ENCODE data around the gene SIK1. TPM values are rescaled to one million over a fixed set of nuclear protein-coding genes. Genes with fewer than 3 reads are reported as not detected.

SIK1 gene
- polyA plus RNA-seq, 1 donor (not counting 4 experiments of a cell fraction or from before 2014, with no cell fraction given), result 49.6 TPM

DNA sequence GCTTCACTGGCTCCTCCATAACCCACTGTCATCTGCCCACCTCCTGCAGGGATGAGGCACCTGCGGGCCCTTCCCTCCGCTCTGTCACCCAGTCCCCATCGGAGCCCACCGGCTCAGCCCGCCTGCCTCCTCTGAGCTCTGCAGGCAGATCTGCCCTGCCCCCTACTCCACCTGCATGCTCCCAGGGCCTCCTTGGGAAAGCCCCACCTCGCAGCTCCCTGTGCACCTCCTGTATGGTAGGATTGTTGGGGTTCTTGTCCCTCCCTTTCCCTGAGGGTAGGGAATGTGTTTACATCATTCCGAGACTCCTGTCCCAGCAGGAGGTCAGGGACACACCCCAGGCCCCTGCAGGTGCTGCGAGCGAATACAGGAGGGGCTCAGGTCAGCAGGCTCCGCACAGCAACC lies 50.5 kb downstream of the SIK1 start:
- DNase-seq (ENCODE audit: low read depth, low spot score), result no peak
- no peak overlapping the region for H3K9ac ChIP-seq (ENCODE audit: control insufficient read depth, extremely low read depth, insufficient read depth, low read length)
- no peaks in the 10 kb centered on the region for H4K20me1 ChIP-seq (ENCODE audit: control insufficient read depth, extremely low read depth, insufficient read depth, low read length)
- H3K4me3 ChIP-seq (ENCODE audit: control insufficient read depth in 2 of 3, extremely low read depth in 1 of 3, insufficient read depth in 2 of 3, low read depth in 1 of 3, low read length in 3 of 3), result no peak overlapping the region
- no peak overlapping the region for H2AFZ ChIP-seq (ENCODE audit: control insufficient read depth, low read length)
- no peak for FAIRE-seq
- H3K79me2 ChIP-seq (ENCODE audit: control insufficient read depth, insufficient read depth, low read length), result no peaks in the 10 kb centered on the region
- H3K36me3 ChIP-seq (ENCODE audit: control insufficient read depth in 2 of 2, extremely low read depth in 1 of 2, insufficient read depth in 2 of 2, low read length in 2 of 2), result no peaks in the 10 kb centered on the region
- H3K9me1 ChIP-seq (ENCODE audit: control insufficient read depth, extremely low read depth, insufficient read depth, low read length), result no peaks in the 10 kb centered on the region
- TF ChIP-seq CTCF (optimal IDR thresholded peaks at IDR 0.05 in 1 of 3, IDR thresholded peaks at IDR 0.05 in 1 of 3, conservative IDR thresholded peaks at IDR 0.05 in 1 of 3; ENCODE audit: extremely low read depth in 1 of 3, insufficient read depth in 2 of 3, low read length in 3 of 3), result no peak
- no peak for TF ChIP-seq EZH2 (IDR thresholded peaks at IDR 0.05; ENCODE audit: low read length)
- H3K9me3 ChIP-seq (ENCODE audit: control insufficient read depth, low read depth, low read length), result no peaks in the 10 kb centered on the region
- peaks cover 18% of the 10 kb centered on the region for H3K4me1 ChIP-seq (ENCODE audit: control insufficient read depth, extremely low read depth, insufficient read depth, low read length)
- no peak overlapping the region for H3K4me2 ChIP-seq (ENCODE audit: control insufficient read depth, extremely low read depth, insufficient read depth, low read depth, low read length)
- dilution Hi-C loops (cut with MboI; ENCODE audit: extremely low pct_ligation_motif_present, low sequenced_read_pairs), result no loop called here
- H3K27ac ChIP-seq (ENCODE audit: control insufficient read depth, insufficient read depth, low read length), result no peak overlapping the region
- H3K27me3 ChIP-seq (ENCODE audit: control insufficient read depth, extremely low read depth, insufficient read depth, low read length), result no peaks in the 10 kb centered on the region

- Histone ChIP-seq H4K20me1 (ENCODE audit: control insufficient read depth, extremely low read depth, insufficient read depth, low read length) (no peaks in the 10 kb centered on the region), H3K9me3 (ENCODE audit: control insufficient read depth, low read depth, low read length) (no peaks in the 10 kb centered on the region), H3K27ac (ENCODE audit: control insufficient read depth, insufficient read depth, low read length) (no peak overlapping the region), H2AFZ (ENCODE audit: control insufficient read depth, low read length) (no peak overlapping the region), H3K4me1 (ENCODE audit: control insufficient read depth, extremely low read depth, insufficient read depth, low read length) (peaks cover 20% of the 10 kb centered on the region), H3K4me2 (ENCODE audit: control insufficient read depth, extremely low read depth, insufficient read depth, low read depth, low read length) (no peak overlapping the region), H3K9me1 (ENCODE audit: control insufficient read depth, extremely low read depth, insufficient read depth, low read length) (no peaks in the 10 kb centered on the region), H3K27me3 (ENCODE audit: control insufficient read depth, extremely low read depth, insufficient read depth, low read length) (no peaks in the 10 kb centered on the region), H3K9ac (ENCODE audit: control insufficient read depth, extremely low read depth, insufficient read depth, low read length) (no peak overlapping the region), H3K79me2 (ENCODE audit: control insufficient read depth, insufficient read depth, low read length) (no peaks in the 10 kb centered on the region), H3K4me3 (ENCODE audit: control insufficient read depth in 2 of 3, extremely low read depth in 1 of 3, insufficient read depth in 2 of 3, low read depth in 1 of 3, low read length in 3 of 3) (no peak overlapping the region), H3K36me3 (ENCODE audit: control insufficient read depth in 2 of 2, extremely low read depth in 1 of 2, insufficient read depth in 2 of 2, low read length in 2 of 2) (no peaks in the 10 kb centered on the region)
- FAIRE-seq (no peak), DNase-seq (ENCODE audit: low read depth, low spot score) (no peak)
- TF ChIP-seq CTCF (optimal IDR thresholded peaks at IDR 0.05 in 1 of 3, IDR thresholded peaks at IDR 0.05 in 1 of 3, conservative IDR thresholded peaks at IDR 0.05 in 1 of 3; ENCODE audit: extremely low read depth in 1 of 3, insufficient read depth in 2 of 3, low read length in 3 of 3) (no peak), EZH2 (IDR thresholded peaks at IDR 0.05; ENCODE audit: low read length) (no peak)
- dilution Hi-C loops (cut with MboI; ENCODE audit: extremely low pct_ligation_motif_present, low sequenced_read_pairs), result no loop called here
These were observed 51.0 kb downstream of the SIK1 start for GRCh38 chr21:43375837-43376477.
